ENCODE data around the gene CDKAL1. TPM values are rescaled to one million over a fixed set of nuclear protein-coding genes. Genes with fewer than 3 reads are reported as not detected.

The CDKAL1 gene
- total and polyA plus RNA-seq, 10 donors: 4.8 to 26.9 (median 20.1) TPM

DNA sequence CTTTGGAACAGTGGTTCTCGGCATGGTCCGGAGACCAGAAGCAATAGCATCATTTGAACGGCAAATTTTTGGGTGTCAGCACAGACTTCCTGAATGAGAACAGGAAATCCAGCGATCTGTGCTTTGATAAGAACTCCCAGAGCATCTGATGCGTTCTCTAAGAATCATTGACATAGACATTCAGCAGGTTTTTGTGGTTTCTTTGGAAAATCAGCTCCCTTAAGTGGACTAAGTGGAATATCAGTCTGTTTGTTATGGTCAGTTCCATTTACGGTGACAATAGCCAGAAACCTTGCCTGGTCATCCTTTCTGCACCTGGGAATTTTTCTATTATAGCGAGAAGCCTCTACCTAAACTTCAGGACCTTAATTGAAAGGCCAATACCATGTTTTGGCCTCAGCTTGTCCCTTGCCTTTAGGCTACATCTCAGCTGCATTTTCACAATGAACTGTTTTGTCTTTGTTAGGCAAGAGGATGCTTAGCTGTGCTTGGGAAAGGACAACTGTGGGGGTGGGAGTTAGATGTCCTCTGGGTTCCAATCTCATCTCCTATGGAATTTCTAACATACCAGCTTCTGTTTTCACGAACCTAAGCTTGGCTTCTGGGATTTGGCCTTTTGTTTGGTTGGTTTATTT is 299.7 kb downstream of the CDKAL1 start:
- intact Hi-C loops (cut with DNase I; ENCODE audit: low total_unique reads): no loop called here
- 54 to 68% (median 62%) methylated on average over 8 of the region's 8 CpGs for WGBS, 5 donors

DNA sequence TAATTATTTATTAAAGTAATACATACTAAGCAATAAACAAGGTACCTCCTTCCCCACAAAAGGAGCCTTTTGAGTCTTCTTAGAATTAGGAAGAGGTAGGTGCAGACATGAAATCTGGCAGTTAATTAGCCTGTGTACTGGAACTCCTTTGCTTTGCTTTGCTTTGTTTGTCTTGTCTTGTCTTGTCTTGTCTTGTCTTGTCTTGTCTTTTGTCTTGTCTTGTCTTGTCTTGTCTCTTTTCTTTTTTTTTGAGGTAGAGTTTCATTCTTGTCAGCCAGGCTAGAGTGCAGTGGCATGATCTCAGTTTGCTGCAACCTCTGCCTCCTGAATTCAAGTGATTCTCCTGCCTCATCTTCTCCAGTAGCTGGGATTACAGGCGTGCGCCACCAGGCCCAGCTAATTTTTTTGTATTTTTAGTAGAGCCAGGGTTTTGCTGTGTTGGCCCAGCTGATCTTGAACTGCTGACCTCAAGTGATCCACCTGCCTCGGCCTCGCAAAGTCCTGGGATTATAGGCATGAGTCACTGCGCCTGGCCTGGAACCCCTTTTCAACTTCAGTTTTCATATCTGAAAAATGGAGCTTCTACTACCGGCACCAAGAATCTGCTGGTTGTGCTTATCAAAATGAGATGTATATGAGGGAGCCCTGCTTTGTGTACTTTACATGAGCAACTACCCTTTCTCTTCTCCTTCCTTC is 301.2 kb downstream of the CDKAL1 start:
- Histone ChIP-seq H3K9me3 (no peaks in the 10 kb centered on the region), H3K27ac (no peak overlapping the region), H3K27me3 (replicated peaks in 1 of 7) (no peaks in the 10 kb centered on the region), H3K36me3 (no peaks in the 10 kb centered on the region), H3K4me3 (no peak overlapping the region), H3K4me1 (no peaks in the 10 kb centered on the region)
- WGBS, 5 donors: 94 to 100% (median 97%) methylated on average over 6 of the region's 6 CpGs
- TF ChIP-seq, protein P1, sequence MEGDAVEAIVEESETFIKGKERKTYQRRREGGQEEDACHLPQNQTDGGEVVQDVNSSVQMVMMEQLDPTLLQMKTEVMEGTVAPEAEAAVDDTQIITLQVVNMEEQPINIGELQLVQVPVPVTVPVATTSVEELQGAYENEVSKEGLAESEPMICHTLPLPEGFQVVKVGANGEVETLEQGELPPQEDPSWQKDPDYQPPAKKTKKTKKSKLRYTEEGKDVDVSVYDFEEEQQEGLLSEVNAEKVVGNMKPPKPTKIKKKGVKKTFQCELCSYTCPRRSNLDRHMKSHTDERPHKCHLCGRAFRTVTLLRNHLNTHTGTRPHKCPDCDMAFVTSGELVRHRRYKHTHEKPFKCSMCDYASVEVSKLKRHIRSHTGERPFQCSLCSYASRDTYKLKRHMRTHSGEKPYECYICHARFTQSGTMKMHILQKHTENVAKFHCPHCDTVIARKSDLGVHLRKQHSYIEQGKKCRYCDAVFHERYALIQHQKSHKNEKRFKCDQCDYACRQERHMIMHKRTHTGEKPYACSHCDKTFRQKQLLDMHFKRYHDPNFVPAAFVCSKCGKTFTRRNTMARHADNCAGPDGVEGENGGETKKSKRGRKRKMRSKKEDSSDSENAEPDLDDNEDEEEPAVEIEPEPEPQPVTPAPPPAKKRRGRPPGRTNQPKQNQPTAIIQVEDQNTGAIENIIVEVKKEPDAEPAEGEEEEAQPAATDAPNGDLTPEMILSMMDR (IDR thresholded peaks at IDR 0.05 in 8 of 11, conservative IDR thresholded peaks at IDR 0.05 in 3 of 11): no peak
- no peak for TF ChIP-seq POLR2AphosphoS5 (IDR thresholded peaks at IDR 0.05)
- TF ChIP-seq POLR2A (IDR thresholded peaks at IDR 0.05): no peak
- intact Hi-C loops (cut with DNase I; ENCODE audit: low total_unique reads): no loop called here
- DNase-seq: no peak

More for the DNA sequence above, 299.7 kb downstream of the CDKAL1 start:
- Histone ChIP-seq H3K27ac (no peak overlapping the region), H3K36me3 (no peaks in the 10 kb centered on the region), H3K27me3 (replicated peaks in 1 of 7) (no peaks in the 10 kb centered on the region), H3K4me1 (no peaks in the 10 kb centered on the region), H3K4me3 (no peak overlapping the region), H3K9me3 (no peaks in the 10 kb centered on the region)
- DNase-seq: no peak
- TF ChIP-seq, protein P1 (IDR thresholded peaks at IDR 0.05 in 8 of 11, conservative IDR thresholded peaks at IDR 0.05 in 3 of 11): no peak
- TF ChIP-seq POLR2AphosphoS5 (IDR thresholded peaks at IDR 0.05) (no peak), POLR2A (IDR thresholded peaks at IDR 0.05) (no peak)

DNA sequence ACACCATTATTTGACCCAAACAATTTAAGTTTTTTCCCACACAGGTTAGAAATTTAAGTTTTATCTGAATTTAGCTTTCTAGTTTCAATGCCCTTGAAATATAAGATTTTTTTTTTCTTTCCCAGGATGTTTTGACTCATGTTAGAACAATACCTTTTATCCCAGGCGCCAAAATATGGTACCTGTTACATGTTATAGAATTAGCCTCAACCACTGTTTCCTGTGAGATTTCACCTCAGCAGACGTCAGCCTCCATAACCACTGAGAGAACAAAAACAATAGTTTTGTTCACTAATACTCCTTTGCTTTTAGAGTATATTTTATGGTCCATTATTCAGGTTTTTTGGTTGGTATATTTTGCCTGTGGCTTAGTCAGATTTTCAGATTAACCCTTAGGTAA is 302.9 kb downstream of the CDKAL1 start:
- Histone ChIP-seq H3K36me3 (no peaks in the 10 kb centered on the region), H3K27me3 (replicated peaks in 1 of 7) (no peaks in the 10 kb centered on the region), H3K4me1 (no peaks in the 10 kb centered on the region), H3K9me3 (no peaks in the 10 kb centered on the region), H3K27ac (no peak overlapping the region), H3K4me3 (no peak overlapping the region)
- 52 to 72% (median 69%) methylated on average over 2 of the region's 2 CpGs for WGBS, 5 donors
- no peak for DNase-seq
- intact Hi-C loops (cut with DNase I; ENCODE audit: low total_unique reads): no loop called here
- TF ChIP-seq, protein P1 (IDR thresholded peaks at IDR 0.05 in 8 of 11, conservative IDR thresholded peaks at IDR 0.05 in 3 of 11): no peak
- no peak for TF ChIP-seq POLR2A (IDR thresholded peaks at IDR 0.05)
- no peak for TF ChIP-seq POLR2AphosphoS5 (IDR thresholded peaks at IDR 0.05)

DNA sequence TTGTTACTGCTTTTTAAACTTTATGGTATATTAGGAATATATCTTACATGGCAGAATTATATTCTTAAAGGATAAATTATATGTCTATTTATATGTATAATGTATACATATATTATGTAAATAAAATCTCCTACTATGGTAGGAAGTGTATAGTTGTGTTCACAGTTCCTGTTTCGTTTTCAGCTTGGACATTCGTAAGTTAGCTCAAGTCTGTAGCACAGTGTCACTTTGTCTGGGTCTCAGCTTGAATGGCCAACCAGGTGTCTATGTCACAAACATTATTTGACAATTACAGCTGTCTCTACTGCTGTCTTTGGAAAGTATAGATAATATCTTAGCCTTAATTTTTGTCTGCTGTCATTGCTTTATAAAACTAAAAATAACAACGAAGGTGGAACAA is 303.9 kb downstream of the CDKAL1 start:
- H3K4me1 ChIP-seq: no peaks in the 10 kb centered on the region
- no peaks in the 10 kb centered on the region for H3K36me3 ChIP-seq
- DNase-seq: no peak
- TF ChIP-seq POLR2AphosphoS5 (IDR thresholded peaks at IDR 0.05): no peak
- TF ChIP-seq POLR2A (IDR thresholded peaks at IDR 0.05): no peak
- TF ChIP-seq, protein P1 (IDR thresholded peaks at IDR 0.05 in 8 of 11, conservative IDR thresholded peaks at IDR 0.05 in 3 of 11): no peak
- H3K27me3 ChIP-seq (replicated peaks in 1 of 7): no peaks in the 10 kb centered on the region
- H3K27ac ChIP-seq: no peak overlapping the region
- no peak overlapping the region for H3K4me3 ChIP-seq
- H3K9me3 ChIP-seq: no peaks in the 10 kb centered on the region
- 80 to 91% (median 87%) methylated on average over 3 of the region's 3 CpGs for WGBS, 5 donors
- intact Hi-C loops (cut with DNase I; ENCODE audit: low total_unique reads): no loop called here

Measured in spleen (tissue), 11 donors.